Peyer's patch (tissue), 4 donors: ENCODE results near the gene RASA3.

Experiments used
- POLR2A ChIP-seq, 2 donors: fragments of 450-650 bp; IDR thresholded peaks; one replicate each; pipeline ENCODE4 v1.5.1; 2017; ENCODE audit warnings: antibody characterized with exemption in 2 of 2, mild to moderate bottlenecking in 2 of 2, moderate library complexity in 2 of 2
- TF ChIP-seq, protein P1 (sequence below), 6 experiments: fragments of 450-650 bp in 4 of 6; fragments of 200-600 bp in 2 of 6; sonication (generic) in 1 of 6; IDR thresholded peaks; one replicate each; pipeline ENCODE4 v1.5.1; 2017 to 2019; ENCODE audit warnings: antibody characterized with exemption in 6 of 6, mild to moderate bottlenecking in 3 of 6, moderate library complexity in 1 of 6

DNA sequence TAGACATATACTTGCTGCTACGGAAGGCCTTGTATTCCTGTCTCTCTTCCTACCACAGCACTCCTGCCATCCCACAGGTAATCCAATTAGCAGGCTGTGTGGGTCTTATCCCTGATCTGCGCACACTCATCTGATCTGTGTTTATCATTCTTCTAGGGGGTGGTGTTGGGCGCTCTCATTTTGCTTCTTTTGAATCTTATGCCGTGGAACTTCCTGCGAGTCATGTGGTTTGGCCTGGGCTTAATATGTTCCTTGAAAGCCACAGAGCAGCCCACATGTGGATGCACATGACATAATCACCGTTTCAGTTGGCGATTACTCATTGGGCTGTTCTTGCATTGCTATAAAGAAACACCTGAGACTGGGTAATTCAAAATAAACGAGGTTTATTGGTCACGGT is 7.5 kb downstream of the RASA3 start:
- TF ChIP-seq, protein P1, sequence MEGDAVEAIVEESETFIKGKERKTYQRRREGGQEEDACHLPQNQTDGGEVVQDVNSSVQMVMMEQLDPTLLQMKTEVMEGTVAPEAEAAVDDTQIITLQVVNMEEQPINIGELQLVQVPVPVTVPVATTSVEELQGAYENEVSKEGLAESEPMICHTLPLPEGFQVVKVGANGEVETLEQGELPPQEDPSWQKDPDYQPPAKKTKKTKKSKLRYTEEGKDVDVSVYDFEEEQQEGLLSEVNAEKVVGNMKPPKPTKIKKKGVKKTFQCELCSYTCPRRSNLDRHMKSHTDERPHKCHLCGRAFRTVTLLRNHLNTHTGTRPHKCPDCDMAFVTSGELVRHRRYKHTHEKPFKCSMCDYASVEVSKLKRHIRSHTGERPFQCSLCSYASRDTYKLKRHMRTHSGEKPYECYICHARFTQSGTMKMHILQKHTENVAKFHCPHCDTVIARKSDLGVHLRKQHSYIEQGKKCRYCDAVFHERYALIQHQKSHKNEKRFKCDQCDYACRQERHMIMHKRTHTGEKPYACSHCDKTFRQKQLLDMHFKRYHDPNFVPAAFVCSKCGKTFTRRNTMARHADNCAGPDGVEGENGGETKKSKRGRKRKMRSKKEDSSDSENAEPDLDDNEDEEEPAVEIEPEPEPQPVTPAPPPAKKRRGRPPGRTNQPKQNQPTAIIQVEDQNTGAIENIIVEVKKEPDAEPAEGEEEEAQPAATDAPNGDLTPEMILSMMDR (IDR thresholded peaks at IDR 0.05): no peak
- no peak for TF ChIP-seq POLR2A (IDR thresholded peaks at IDR 0.05)
